ENCODE results near the gene PTPRD. TPM values are rescaled to one million over a fixed set of nuclear protein-coding genes. Genes with fewer than 3 reads are reported as not detected.

PTPRD gene
- total RNA-seq, 1 experiment from 2014 or later: not detected

GRCh38 chr9:10566848-10567247 lies 46.0 kb downstream of the PTPRD start:
- in situ Hi-C loops (cut with HindIII; ENCODE audit: low pct_unique_long_range_greater_than_20kb, low sequenced_read_pairs): no loop called here
- no peak for DNase-seq (ENCODE audit: low read depth, low spot score)
- no TSS peak for BruUV-seq (replicated peaks)
- H3K27ac ChIP-seq (ENCODE audit: low read length): no peak overlapping the region
- CTCF ChIA-PET: no interaction called here
- H3K27me3 ChIP-seq (ENCODE audit: control insufficient read depth, insufficient read depth, low read length): no peaks in the 10 kb centered on the region
- TF ChIP-seq POLR2AphosphoS5 (IDR thresholded peaks at IDR 0.05; ENCODE audit: low read depth, low read length) (no peak), TCF7L2 (IDR thresholded peaks at IDR 0.05; ENCODE audit: low read depth, low read length) (no peak), SIN3A (IDR thresholded peaks at IDR 0.05; ENCODE audit: borderline replicate concordance, insufficient read depth, low read depth, low read length) (no peak), CTCF (IDR thresholded peaks at IDR 0.05) (no peak)
- TF ChIP-seq, protein P1, sequence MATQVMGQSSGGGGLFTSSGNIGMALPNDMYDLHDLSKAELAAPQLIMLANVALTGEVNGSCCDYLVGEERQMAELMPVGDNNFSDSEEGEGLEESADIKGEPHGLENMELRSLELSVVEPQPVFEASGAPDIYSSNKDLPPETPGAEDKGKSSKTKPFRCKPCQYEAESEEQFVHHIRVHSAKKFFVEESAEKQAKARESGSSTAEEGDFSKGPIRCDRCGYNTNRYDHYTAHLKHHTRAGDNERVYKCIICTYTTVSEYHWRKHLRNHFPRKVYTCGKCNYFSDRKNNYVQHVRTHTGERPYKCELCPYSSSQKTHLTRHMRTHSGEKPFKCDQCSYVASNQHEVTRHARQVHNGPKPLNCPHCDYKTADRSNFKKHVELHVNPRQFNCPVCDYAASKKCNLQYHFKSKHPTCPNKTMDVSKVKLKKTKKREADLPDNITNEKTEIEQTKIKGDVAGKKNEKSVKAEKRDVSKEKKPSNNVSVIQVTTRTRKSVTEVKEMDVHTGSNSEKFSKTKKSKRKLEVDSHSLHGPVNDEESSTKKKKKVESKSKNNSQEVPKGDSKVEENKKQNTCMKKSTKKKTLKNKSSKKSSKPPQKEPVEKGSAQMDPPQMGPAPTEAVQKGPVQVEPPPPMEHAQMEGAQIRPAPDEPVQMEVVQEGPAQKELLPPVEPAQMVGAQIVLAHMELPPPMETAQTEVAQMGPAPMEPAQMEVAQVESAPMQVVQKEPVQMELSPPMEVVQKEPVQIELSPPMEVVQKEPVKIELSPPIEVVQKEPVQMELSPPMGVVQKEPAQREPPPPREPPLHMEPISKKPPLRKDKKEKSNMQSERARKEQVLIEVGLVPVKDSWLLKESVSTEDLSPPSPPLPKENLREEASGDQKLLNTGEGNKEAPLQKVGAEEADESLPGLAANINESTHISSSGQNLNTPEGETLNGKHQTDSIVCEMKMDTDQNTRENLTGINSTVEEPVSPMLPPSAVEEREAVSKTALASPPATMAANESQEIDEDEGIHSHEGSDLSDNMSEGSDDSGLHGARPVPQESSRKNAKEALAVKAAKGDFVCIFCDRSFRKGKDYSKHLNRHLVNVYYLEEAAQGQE (IDR thresholded peaks at IDR 0.05; ENCODE audit: insufficient read depth in 1 of 2, low read depth in 2 of 2, low read length in 1 of 2): no peak
- POLR2A ChIA-PET: no interaction called here
- no peak overlapping the region for H3K4me3 ChIP-seq (ENCODE audit: low read depth in 2 of 2, low read length in 2 of 2)
- intact Hi-C loops (cut with micrococcal nuclease; ENCODE audit: unreplicated experiment): no loop called here
- no peaks in the 10 kb centered on the region for H3K9me3 ChIP-seq (ENCODE audit: control insufficient read depth, insufficient read depth, low read depth, low read length)
- ATAC-seq: no peak
- no peaks in the 10 kb centered on the region for H3K36me3 ChIP-seq (ENCODE audit: control insufficient read depth, insufficient read depth, low read length)
- no peaks in the 10 kb centered on the region for H3K4me1 ChIP-seq (ENCODE audit: control insufficient read depth, insufficient read depth, low read length)

DNA sequence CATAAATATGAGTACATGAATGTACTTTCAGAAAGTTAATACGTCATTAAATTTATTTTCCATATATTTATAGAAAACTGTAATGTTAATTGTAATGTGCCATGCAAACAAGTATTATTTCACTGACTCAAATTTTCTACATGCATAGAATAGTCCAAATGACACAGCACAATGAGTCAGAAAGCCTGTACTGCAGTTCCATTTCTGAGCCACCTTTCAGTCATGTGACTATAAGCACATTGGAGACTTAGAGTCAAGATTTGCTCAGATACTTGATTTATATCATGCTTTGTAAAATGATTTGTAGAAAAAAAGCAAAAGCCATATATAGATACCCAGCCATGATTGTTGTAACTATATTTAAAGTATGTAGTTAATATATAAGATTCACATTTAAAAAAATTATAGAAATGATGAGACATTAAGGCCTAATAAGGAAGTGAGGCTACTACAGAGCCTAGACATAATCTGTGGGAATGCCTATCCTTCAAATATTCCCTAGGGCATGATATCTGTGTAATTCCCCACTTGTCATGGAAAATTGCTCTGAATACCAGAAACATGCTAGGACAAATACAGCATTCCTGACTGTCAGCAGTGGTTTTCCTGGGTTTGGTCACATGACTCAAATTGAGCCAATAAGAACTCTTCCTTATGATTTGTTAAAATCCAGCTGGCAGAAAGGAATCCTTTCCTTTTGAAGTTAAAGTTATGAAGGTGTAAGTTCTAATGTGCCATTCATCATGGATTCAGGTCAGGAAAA lies 50.0 kb downstream of the PTPRD start:
- in situ Hi-C loops (cut with HindIII; ENCODE audit: low pct_unique_long_range_greater_than_20kb, low sequenced_read_pairs): no loop called here
- Histone ChIP-seq H3K36me3 (ENCODE audit: control insufficient read depth, insufficient read depth, low read length) (no peaks in the 10 kb centered on the region), H3K4me1 (ENCODE audit: control insufficient read depth, insufficient read depth, low read length) (no peaks in the 10 kb centered on the region), H3K27me3 (ENCODE audit: control insufficient read depth, insufficient read depth, low read length) (no peaks in the 10 kb centered on the region), H3K9me3 (ENCODE audit: control insufficient read depth, insufficient read depth, low read depth, low read length) (no peaks in the 10 kb centered on the region), H3K27ac (ENCODE audit: low read length) (no peak overlapping the region), H3K4me3 (ENCODE audit: low read depth in 2 of 2, low read length in 2 of 2) (no peak overlapping the region)
- intact Hi-C loops (cut with micrococcal nuclease; ENCODE audit: unreplicated experiment): no loop called here
- POLR2A ChIA-PET: no interaction called here
- CTCF ChIA-PET: no interaction called here
- TF ChIP-seq POLR2AphosphoS5 (IDR thresholded peaks at IDR 0.05; ENCODE audit: low read depth, low read length): no peak
- TF ChIP-seq TCF7L2 (IDR thresholded peaks at IDR 0.05; ENCODE audit: low read depth, low read length): no peak
- no peak for TF ChIP-seq CTCF (IDR thresholded peaks at IDR 0.05)
- TF ChIP-seq, protein P1 (IDR thresholded peaks at IDR 0.05; ENCODE audit: insufficient read depth in 1 of 2, low read depth in 2 of 2, low read length in 1 of 2): no peak
- no peak for TF ChIP-seq SIN3A (IDR thresholded peaks at IDR 0.05; ENCODE audit: borderline replicate concordance, insufficient read depth, low read depth, low read length)
- ATAC-seq: no peak
- no TSS peak for BruUV-seq (replicated peaks)
- DNase-seq (ENCODE audit: low read depth, low spot score): no peak
